Progenitor cell of endocrine pancreas (in vitro differentiated cells): ENCODE data around the gene ASNS. TPM values are rescaled to one million over a fixed set of nuclear protein-coding genes. Genes with fewer than 3 reads are reported as not detected.

ENCODE experiments used
- DNase-seq: peaks from one replicate; pipeline ENCODE4 v3.0.0; 2021; ENCODE audit warnings: low spot score; ENCODE audit not compliant: unreplicated experiment
- H3K27ac Mint-ChIP-seq: 2 replicates; pipeline ENCODE4 v1.8.0; 2021; ENCODE audit warnings: mild to moderate bottlenecking, moderate library complexity, mixed read lengths
- H3K27me3 Mint-ChIP-seq: 2 replicates; pipeline ENCODE4 v1.8.0; 2021; ENCODE audit warnings: mixed read lengths
- H3K36me3 Mint-ChIP-seq: 2 replicates; pipeline ENCODE4 v1.8.0; 2022; ENCODE audit warnings: mixed read lengths; ENCODE audit not compliant: insufficient read depth
- H3K4me1 Mint-ChIP-seq: 2 replicates; pipeline ENCODE4 v1.8.0; 2021; ENCODE audit warnings: low read depth, mixed read lengths
- H3K4me3 Mint-ChIP-seq: 2 replicates; pipeline ENCODE4 v1.8.0; 2021; ENCODE audit warnings: low read depth, mild to moderate bottlenecking, moderate library complexity, mixed read lengths
- H3K9me3 Mint-ChIP-seq: 2 replicates; pipeline ENCODE4 v1.8.0; 2021; ENCODE audit warnings: low read depth, mixed read lengths
- CTCF ChIP-seq: fragments of 200-600 bp; sonication (generic); IDR thresholded peaks from one replicate; pipeline ENCODE4 v1.5.0; 2021; ENCODE audit warnings: antibody characterized with exemption, mild to moderate bottlenecking; ENCODE audit not compliant: unreplicated experiment
- total RNA-seq: library from RNA; stranded (reverse); gene quantifications from 2 replicates; pipeline ENCODE4 v1.2.1, GENCODE V29; 2021

ASNS gene
- total RNA-seq, 1 donor from 2014 or later: 104 TPM

- Mint-ChIP-seq H3K27ac (no peak overlapping the region), H3K9me3 (no peaks in the 10 kb centered on the region), H3K4me3 (no peak overlapping the region), H3K4me1 (no peaks in the 10 kb centered on the region), H3K36me3 (peaks cover 8% of the 10 kb centered on the region), H3K27me3 (no peaks in the 10 kb centered on the region)
- DNase-seq: no peak
- no peak for TF ChIP-seq CTCF
Measured at GRCh38 chr7:97846945-97847344, 25.3 kb downstream of the ASNS start.

- H3K36me3 Mint-ChIP-seq: peaks cover under 1% of the 10 kb centered on the region
Measured at GRCh38 chr7:97845622-97846203, 26.5 kb downstream of the ASNS start.

GRCh38 chr7:97844036-97844435 lies 28.2 kb downstream of the ASNS start:
- no peak for TF ChIP-seq CTCF
- no peak for DNase-seq
- Mint-ChIP-seq H3K4me1 (no peaks in the 10 kb centered on the region), H3K4me3 (no peak overlapping the region), H3K27me3 (no peaks in the 10 kb centered on the region), H3K9me3 (no peaks in the 10 kb centered on the region), H3K36me3 (no peaks in the 10 kb centered on the region), H3K27ac (no peak overlapping the region)

More at GRCh38 chr7:97845622-97846203, 26.5 kb downstream of the ASNS start:
- peak; percentile 67 for TF ChIP-seq CTCF
- H3K27ac Mint-ChIP-seq: no peak overlapping the region
- no peak for DNase-seq
- H3K4me1 Mint-ChIP-seq: no peaks in the 10 kb centered on the region
- H3K4me3 Mint-ChIP-seq: no peak overlapping the region
- no peaks in the 10 kb centered on the region for H3K27me3 Mint-ChIP-seq
- no peaks in the 10 kb centered on the region for H3K9me3 Mint-ChIP-seq

- TF ChIP-seq CTCF: no peak
- H3K9me3 Mint-ChIP-seq: no peaks in the 10 kb centered on the region
- H3K36me3 Mint-ChIP-seq: no peaks in the 10 kb centered on the region
- no peak overlapping the region for H3K27ac Mint-ChIP-seq
- H3K4me1 Mint-ChIP-seq: no peaks in the 10 kb centered on the region
- no peak overlapping the region for H3K4me3 Mint-ChIP-seq
- no peak for DNase-seq
- H3K27me3 Mint-ChIP-seq: no peaks in the 10 kb centered on the region
Measured at GRCh38 chr7:97842772-97843345, 29.3 kb downstream of the ASNS start.

GRCh38 chr7:97842006-97842405 lies 30.2 kb downstream of the ASNS start:
- H3K4me1 Mint-ChIP-seq: no peaks in the 10 kb centered on the region
- no peak overlapping the region for H3K4me3 Mint-ChIP-seq
- H3K27me3 Mint-ChIP-seq: peaks cover 1% of the 10 kb centered on the region
- H3K27ac Mint-ChIP-seq: no peak overlapping the region
- H3K9me3 Mint-ChIP-seq: no peaks in the 10 kb centered on the region
- DNase-seq: no peak
- no peak for TF ChIP-seq CTCF
- no peaks in the 10 kb centered on the region for H3K36me3 Mint-ChIP-seq
